HCT116 (cell line): Measurements from ENCODE around the gene OR51E2. TPM values are rescaled to one million over a fixed set of nuclear protein-coding genes. Genes with fewer than 3 reads are reported as not detected.

Experiments used
- ATAC-seq: fragments of 200-7000 bp; cut with Tn5 transposase; 2 replicates; pipeline ENCODE4 v1.9.1; 2020; ENCODE audit warnings: mild to moderate bottlenecking, moderate library complexity
- BruUV-seq: library from RNA; stranded (reverse); fragments of 400-500 nt; replicated peaks from 2 replicates; lab custom pipeline; 2021; lab: Mats Ljungman, UMichigan
- CTCF ChIA-PET: fragments of 300-600 bp; sonication (Branson Sonifier 250); formaldehyde crosslinking; loops from one replicate; lab custom pipeline; 2021; ENCODE audit warnings: antibody characterized with exemption; lab: Charles Lee
- POLR2A ChIA-PET: fragments of 300-600, 350-600 bp; sonication (Branson Sonifier 250); formaldehyde crosslinking; loops from one replicate; lab custom pipeline; 2021; ENCODE audit warnings: antibody characterized with exemption; lab: Charles Lee
- RAD21 ChIA-PET, 2 experiments: fragments of 300-600 bp; sonication (Branson Sonifier 250); formaldehyde crosslinking; loops; one replicate each; lab custom pipeline; 2023; ENCODE audit warnings: low total read pairs in 2 of 2; ENCODE audit not compliant: uncharacterized antibody in 2 of 2, unreplicated experiment in 2 of 2, low non-redundant PET in 1 of 2; lab: Charles Lee
- DNase-seq: peaks from one replicate; pipeline ENCODE4 v3.0.0-alpha.2; 2010; ENCODE audit warnings: low read depth, low spot score
- H2AFZ ChIP-seq: fragments of 200-600 bp; shearing (Covaris generic), sonication (generic); 2 replicates; pipeline ENCODE4 v1.6.1; 2017; ENCODE audit warnings: low read depth, mixed run types, mixed read lengths, antibody characterized with exemption, low read length; ENCODE audit not compliant: poor library complexity, severe bottlenecking
- H3K27ac ChIP-seq: 2 replicates; pipeline ENCODE4 v1.5.1; 2012; ENCODE audit warnings: low read depth, low read length
- H3K27me3 ChIP-seq: fragments of 200-600 bp; sonication (generic); 2 replicates; pipeline ENCODE4 v1.6.1; 2016; ENCODE audit warnings: mixed run types, low read length, mixed read lengths; ENCODE audit not compliant: insufficient read depth
- H3K36me3 ChIP-seq, 2 experiments: fragments of 200-500 bp in 1 of 2; fragments of 200-600 bp in 1 of 2; sonication (Bioruptor generic) in 1 of 2; sonication (generic) in 1 of 2; 2 replicates each; pipeline versions ENCODE4 v1.5.1 to v1.6.1; 2014 to 2016; ENCODE audit warnings: low read length in 2 of 2, inconsistent platforms in 1 of 2, mixed read lengths in 1 of 2, mixed run types in 1 of 2; ENCODE audit not compliant: insufficient read depth in 2 of 2, control insufficient read depth in 1 of 2
- H3K4me1 ChIP-seq, 2 experiments: fragments of 200-600 bp in 1 of 2; sonication (generic) in 1 of 2; 2 replicates each; pipeline versions ENCODE4 v1.5.1 to v1.6.1; 2012 to 2017; ENCODE audit warnings: low read length in 2 of 2, inconsistent platforms in 1 of 2, mild to moderate bottlenecking in 1 of 2, mixed read lengths in 1 of 2, mixed run types in 1 of 2, moderate library complexity in 1 of 2; ENCODE audit not compliant: insufficient read depth in 2 of 2, control insufficient read depth in 1 of 2
- H3K4me2 ChIP-seq: fragments of 200-600 bp; sonication (generic); 2 replicates; pipeline ENCODE4 v1.6.1; 2017; ENCODE audit warnings: mixed run types, low read length, mixed read lengths
- H3K4me3 ChIP-seq, 2 experiments: fragments of 200-600 bp in 1 of 2; sonication (generic) in 1 of 2; replicated peaks in 1 of 2; 2 replicates each; pipeline ENCODE4 v1.5.1; 2011 to 2016; ENCODE audit warnings: low read length in 2 of 2, control low read depth in 1 of 2, low read depth in 1 of 2, mild to moderate bottlenecking in 1 of 2, mixed read lengths in 1 of 2, mixed run types in 1 of 2
- H3K79me2 ChIP-seq: fragments of 200-600 bp; sonication (generic); 2 replicates; pipeline ENCODE4 v1.6.1; 2017; ENCODE audit warnings: mild to moderate bottlenecking, mixed run types, low read length, moderate library complexity, mixed read lengths; ENCODE audit not compliant: insufficient read depth
- H3K9ac ChIP-seq: fragments of 200-600 bp; sonication (generic); 2 replicates; pipeline ENCODE4 v1.6.1; 2016; ENCODE audit warnings: low read length, mixed read lengths
- H3K9me2 ChIP-seq: fragments of 200-600 bp; sonication (generic), shearing (Covaris generic); 2 replicates; pipeline ENCODE4 v1.6.1; 2017; ENCODE audit warnings: mixed run types, mild to moderate bottlenecking, moderate library complexity; ENCODE audit not compliant: insufficient read depth
- H3K9me3 ChIP-seq, 2 experiments: fragments of 200-500 bp in 1 of 2; fragments of 200-600 bp in 1 of 2; sonication (Bioruptor generic) in 1 of 2; sonication (generic) in 1 of 2; 2 replicates each; pipeline ENCODE4 v1.6.1; 2014 to 2017; ENCODE audit warnings: low read length in 2 of 2, mixed read lengths in 2 of 2, inconsistent platforms in 1 of 2, low read depth in 1 of 2, mild to moderate bottlenecking in 1 of 2, mixed run types in 1 of 2, moderate library complexity in 1 of 2; ENCODE audit not compliant: control insufficient read depth in 1 of 2, insufficient read depth in 1 of 2
- H4K20me1 ChIP-seq: fragments of 200-600 bp; sonication (generic), shearing (Covaris generic); 2 replicates; pipeline ENCODE4 v1.6.1; 2017; ENCODE audit warnings: mixed run types, mild to moderate bottlenecking, moderate library complexity; ENCODE audit not compliant: insufficient read depth
- CBX3 ChIP-seq: IDR thresholded peaks from 2 replicates; pipeline ENCODE4 v1.6.1; 2012; ENCODE audit warnings: low read depth
- CEBPB ChIP-seq: IDR thresholded peaks from 2 replicates; pipeline ENCODE4 v1.6.1; 2012; ENCODE audit warnings: low read depth
- CTCF ChIP-seq, 3 experiments: fragments of 200-600 bp in 1 of 3; sonication (generic) in 1 of 3; IDR thresholded peaks in 2 of 3; conservative IDR thresholded peaks in 1 of 3; 2 replicates each; pipeline ENCODE4 v1.5.1; 2012 to 2017; ENCODE audit warnings: low read depth in 2 of 3, low read length in 2 of 3, antibody characterized with exemption in 1 of 3, borderline replicate concordance in 1 of 3, control low read depth in 1 of 3, mild to moderate bottlenecking in 1 of 3, mixed read lengths in 1 of 3, mixed run types in 1 of 3, moderate library complexity in 1 of 3; ENCODE audit not compliant: insufficient read depth in 1 of 3
- EGR1 ChIP-seq: IDR thresholded peaks from 2 replicates; pipeline ENCODE4 v1.6.1; 2012; ENCODE audit warnings: low read depth
- EZH2phosphoT487 ChIP-seq: fragments of 200-600 bp; IDR thresholded peaks from 2 replicates; pipeline ENCODE4 v1.6.1; 2018; ENCODE audit warnings: antibody characterized with exemption, borderline replicate concordance
- FOSL1 ChIP-seq: IDR thresholded peaks from 2 replicates; pipeline ENCODE4 v1.6.1; 2012; ENCODE audit warnings: low read depth
- JUND ChIP-seq: IDR thresholded peaks from 2 replicates; pipeline ENCODE4 v1.6.1; 2012
- POLR2AphosphoS5 ChIP-seq: IDR thresholded peaks from 2 replicates; pipeline ENCODE4 v1.6.1; 2011; ENCODE audit warnings: mild to moderate bottlenecking, low read depth, low read length, moderate library complexity
- RAD21 ChIP-seq: IDR thresholded peaks from 2 replicates; pipeline ENCODE4 v1.6.1; 2012; ENCODE audit warnings: low read depth, mild to moderate bottlenecking
- SIN3A ChIP-seq: IDR thresholded peaks from 2 replicates; pipeline ENCODE4 v1.6.1; 2012; ENCODE audit warnings: low read depth
- SP1 ChIP-seq: IDR thresholded peaks from 2 replicates; pipeline ENCODE4 v1.6.1; 2012; ENCODE audit warnings: low read depth
- SRF ChIP-seq: IDR thresholded peaks from 2 replicates; pipeline ENCODE4 v1.6.1; 2012; ENCODE audit warnings: low read depth
- TCF7L2 ChIP-seq: IDR thresholded peaks from 2 replicates; pipeline ENCODE4 v1.7.0; 2011; ENCODE audit warnings: borderline replicate concordance, inconsistent platforms; ENCODE audit not compliant: insufficient read depth, insufficient read length; ENCODE audit errors: extremely low read depth
- ZFX ChIP-seq: fragments of 450-650 bp; IDR thresholded peaks from 2 replicates; pipeline ENCODE4 v1.6.1; 2017
- ZNF274 ChIP-seq: fragments of 200-500 bp; sonication (Bioruptor generic); IDR thresholded peaks from 2 replicates; pipeline ENCODE4 v1.6.1; 2014; ENCODE audit warnings: mild to moderate bottlenecking, low read depth, low read length, inconsistent platforms
- intact Hi-C: fragments of 100-400 bp; cut with micrococcal nuclease; formaldehyde crosslinking; loops from 2 replicates; pipeline ENCODE4 v1.10.0; 2022
- total RNA-seq: library from RNA; stranded (reverse); gene quantifications from one replicate; pipeline ENCODE4 v1.2.1, GENCODE V29; 2021; ENCODE audit not compliant: unreplicated experiment
- TF ChIP-seq, protein P1 (sequence below): IDR thresholded peaks from 2 replicates; pipeline ENCODE4 v1.6.1; 2012
- TF ChIP-seq, protein P2 (sequence below): IDR thresholded peaks from 2 replicates; pipeline ENCODE4 v1.6.1; 2011; ENCODE audit warnings: mild to moderate bottlenecking, low read length, moderate library complexity; ENCODE audit not compliant: insufficient replicate concordance; ENCODE audit errors: extremely low read depth
- TF ChIP-seq, protein P3 (sequence below): IDR thresholded peaks from 2 replicates; pipeline ENCODE4 v1.6.1; 2012; ENCODE audit warnings: low read depth

OR51E2 gene
- total RNA-seq, 1 experiment from 2014 or later = not detected

GRCh38 chr11:4699697-4700435, 2.2 kb upstream of the OR51E2 start:
- no peak for ATAC-seq
- RAD21 ChIA-PET = no interaction called here
- TF ChIP-seq ZFX = no peak
- no peak for TF ChIP-seq EZH2phosphoT487
- no peak for TF ChIP-seq TCF7L2
- TF ChIP-seq, protein P1, sequence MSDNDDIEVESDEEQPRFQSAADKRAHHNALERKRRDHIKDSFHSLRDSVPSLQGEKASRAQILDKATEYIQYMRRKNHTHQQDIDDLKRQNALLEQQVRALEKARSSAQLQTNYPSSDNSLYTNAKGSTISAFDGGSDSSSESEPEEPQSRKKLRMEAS = no peak
- TF ChIP-seq SP1 = no peak
- TF ChIP-seq SRF = no peak
- TF ChIP-seq ZNF274 = no peak
- TF ChIP-seq, protein P2, sequence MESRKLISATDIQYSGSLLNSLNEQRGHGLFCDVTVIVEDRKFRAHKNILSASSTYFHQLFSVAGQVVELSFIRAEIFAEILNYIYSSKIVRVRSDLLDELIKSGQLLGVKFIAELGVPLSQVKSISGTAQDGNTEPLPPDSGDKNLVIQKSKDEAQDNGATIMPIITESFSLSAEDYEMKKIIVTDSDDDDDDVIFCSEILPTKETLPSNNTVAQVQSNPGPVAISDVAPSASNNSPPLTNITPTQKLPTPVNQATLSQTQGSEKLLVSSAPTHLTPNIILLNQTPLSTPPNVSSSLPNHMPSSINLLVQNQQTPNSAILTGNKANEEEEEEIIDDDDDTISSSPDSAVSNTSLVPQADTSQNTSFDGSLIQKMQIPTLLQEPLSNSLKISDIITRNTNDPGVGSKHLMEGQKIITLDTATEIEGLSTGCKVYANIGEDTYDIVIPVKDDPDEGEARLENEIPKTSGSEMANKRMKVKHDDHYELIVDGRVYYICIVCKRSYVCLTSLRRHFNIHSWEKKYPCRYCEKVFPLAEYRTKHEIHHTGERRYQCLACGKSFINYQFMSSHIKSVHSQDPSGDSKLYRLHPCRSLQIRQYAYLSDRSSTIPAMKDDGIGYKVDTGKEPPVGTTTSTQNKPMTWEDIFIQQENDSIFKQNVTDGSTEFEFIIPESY = no peak
- TF ChIP-seq SIN3A = no peak
- TF ChIP-seq RAD21 = no peak
- no peak for TF ChIP-seq CEBPB
- TF ChIP-seq, protein P3, sequence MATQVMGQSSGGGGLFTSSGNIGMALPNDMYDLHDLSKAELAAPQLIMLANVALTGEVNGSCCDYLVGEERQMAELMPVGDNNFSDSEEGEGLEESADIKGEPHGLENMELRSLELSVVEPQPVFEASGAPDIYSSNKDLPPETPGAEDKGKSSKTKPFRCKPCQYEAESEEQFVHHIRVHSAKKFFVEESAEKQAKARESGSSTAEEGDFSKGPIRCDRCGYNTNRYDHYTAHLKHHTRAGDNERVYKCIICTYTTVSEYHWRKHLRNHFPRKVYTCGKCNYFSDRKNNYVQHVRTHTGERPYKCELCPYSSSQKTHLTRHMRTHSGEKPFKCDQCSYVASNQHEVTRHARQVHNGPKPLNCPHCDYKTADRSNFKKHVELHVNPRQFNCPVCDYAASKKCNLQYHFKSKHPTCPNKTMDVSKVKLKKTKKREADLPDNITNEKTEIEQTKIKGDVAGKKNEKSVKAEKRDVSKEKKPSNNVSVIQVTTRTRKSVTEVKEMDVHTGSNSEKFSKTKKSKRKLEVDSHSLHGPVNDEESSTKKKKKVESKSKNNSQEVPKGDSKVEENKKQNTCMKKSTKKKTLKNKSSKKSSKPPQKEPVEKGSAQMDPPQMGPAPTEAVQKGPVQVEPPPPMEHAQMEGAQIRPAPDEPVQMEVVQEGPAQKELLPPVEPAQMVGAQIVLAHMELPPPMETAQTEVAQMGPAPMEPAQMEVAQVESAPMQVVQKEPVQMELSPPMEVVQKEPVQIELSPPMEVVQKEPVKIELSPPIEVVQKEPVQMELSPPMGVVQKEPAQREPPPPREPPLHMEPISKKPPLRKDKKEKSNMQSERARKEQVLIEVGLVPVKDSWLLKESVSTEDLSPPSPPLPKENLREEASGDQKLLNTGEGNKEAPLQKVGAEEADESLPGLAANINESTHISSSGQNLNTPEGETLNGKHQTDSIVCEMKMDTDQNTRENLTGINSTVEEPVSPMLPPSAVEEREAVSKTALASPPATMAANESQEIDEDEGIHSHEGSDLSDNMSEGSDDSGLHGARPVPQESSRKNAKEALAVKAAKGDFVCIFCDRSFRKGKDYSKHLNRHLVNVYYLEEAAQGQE = no peak
- no peak for TF ChIP-seq CBX3
- TF ChIP-seq POLR2AphosphoS5 = no peak
- no peak for TF ChIP-seq CTCF (IDR thresholded peaks at IDR 0.05 in 2 of 3, conservative IDR thresholded peaks at IDR 0.05 in 1 of 3; ENCODE audit: borderline replicate concordance in 1 of 3, insufficient read depth in 1 of 3, low read depth in 2 of 3, low read length in 2 of 3)
- no peak for TF ChIP-seq FOSL1
- no peak for TF ChIP-seq EGR1
- no peak for TF ChIP-seq JUND
- no peaks in the 10 kb centered on the region for H3K9me2 ChIP-seq
- no peak overlapping the region for H2AFZ ChIP-seq
- intact Hi-C loops = no loop called here
- H3K79me2 ChIP-seq = no peaks in the 10 kb centered on the region
- no peaks in the 10 kb centered on the region for H3K9me3 ChIP-seq
- H3K4me2 ChIP-seq = no peak overlapping the region
- H3K4me3 ChIP-seq = no peak overlapping the region
- BruUV-seq = no TSS peak
- no peaks in the 10 kb centered on the region for H4K20me1 ChIP-seq
- CTCF ChIA-PET = no interaction called here
- DNase-seq = no peak
- H3K4me1 ChIP-seq = no peaks in the 10 kb centered on the region
- POLR2A ChIA-PET = no interaction called here
- H3K27me3 ChIP-seq = peaks cover 58% of the 10 kb centered on the region
- no peaks in the 10 kb centered on the region for H3K36me3 ChIP-seq
- H3K27ac ChIP-seq = no peak overlapping the region
- H3K9ac ChIP-seq = no peak overlapping the region
